ENCODE results near the gene MICA. TPM values are rescaled to one million over a fixed set of nuclear protein-coding genes. Genes with fewer than 3 reads are reported as not detected.
A peak's percentile ranks its signal among the peaks of the same experiment; 100 is the strongest.
"Not testable (repeated sequence)": the region's sequence is repeated elsewhere in the genome, so short reads cannot be mapped to it uniquely, and the experiment has no call there.

MICA gene
- total RNA-seq, 1 donor from 2014 or later = 48.8 TPM

GRCh38 chr6:31401403-31401802, 2.0 kb upstream of the MICA start:
- Histone ChIP-seq H3K36me3 (ENCODE audit: control insufficient read depth, insufficient read depth, low read length) (no peaks in the 10 kb centered on the region), H3K27me3 (ENCODE audit: control insufficient read depth, insufficient read depth, low read length) (no peaks in the 10 kb centered on the region), H3K4me3 (ENCODE audit: low read depth, low read length) (no peak overlapping the region)
- TF ChIP-seq CTCF (IDR thresholded peaks at IDR 0.05; ENCODE audit: insufficient read depth, low read length, poor library complexity, severe bottlenecking) = no peak
- peak; percentile 71 for DNase-seq (ENCODE audit: low read depth)

GRCh38 chr6:31402324-31403282, 792 bp upstream of the MICA start:
- Histone ChIP-seq H3K36me3 (ENCODE audit: control insufficient read depth, insufficient read depth, low read length) (no peaks in the 10 kb centered on the region), H3K27me3 (ENCODE audit: control insufficient read depth, insufficient read depth, low read length) (no peaks in the 10 kb centered on the region), H3K4me3 (ENCODE audit: low read depth, low read length) (peak overlapping the region; percentile 87)
- DNase-seq (ENCODE audit: low read depth) = no peak
- no peak for TF ChIP-seq CTCF (IDR thresholded peaks at IDR 0.05; ENCODE audit: insufficient read depth, low read length, poor library complexity, severe bottlenecking)

- H3K36me3 ChIP-seq (ENCODE audit: control insufficient read depth, insufficient read depth, low read length); H3K27me3 ChIP-seq (ENCODE audit: control insufficient read depth, insufficient read depth, low read length); DNase-seq (ENCODE audit: low read depth): not testable (repeated sequence)
- peak overlapping the region; percentile 87 for H3K4me3 ChIP-seq (ENCODE audit: low read depth, low read length)
Observed at GRCh38 chr6:31404061-31404364, 618 bp downstream of the MICA start.

- H3K36me3 ChIP-seq (ENCODE audit: control insufficient read depth, insufficient read depth, low read length) = no peaks in the 10 kb centered on the region
- DNase-seq (ENCODE audit: low read depth) = no peak
- no peak overlapping the region for H3K4me3 ChIP-seq (ENCODE audit: low read depth, low read length)
- no peaks in the 10 kb centered on the region for H3K27me3 ChIP-seq (ENCODE audit: control insufficient read depth, insufficient read depth, low read length)
- no peak for TF ChIP-seq CTCF (IDR thresholded peaks at IDR 0.05; ENCODE audit: insufficient read depth, low read length, poor library complexity, severe bottlenecking)
Observed at GRCh38 chr6:31405996-31406395, 2.6 kb downstream of the MICA start.

- Histone ChIP-seq H3K27me3 (ENCODE audit: control insufficient read depth, insufficient read depth, low read length) (no peaks in the 10 kb centered on the region), H3K4me3 (ENCODE audit: low read depth, low read length) (no peak overlapping the region)
- DNase-seq (ENCODE audit: low read depth) = peak; percentile 50
Observed at GRCh38 chr6:31407699-31408098, 4.3 kb downstream of the MICA start.

GRCh38 chr6:31412506-31412905, 9.1 kb downstream of the MICA start:
- peaks cover 1% of the 10 kb centered on the region for H3K36me3 ChIP-seq (ENCODE audit: control insufficient read depth, insufficient read depth, low read length)
- H3K27me3 ChIP-seq (ENCODE audit: control insufficient read depth, insufficient read depth, low read length) = no peaks in the 10 kb centered on the region
- TF ChIP-seq CTCF (IDR thresholded peaks at IDR 0.05; ENCODE audit: insufficient read depth, low read length, poor library complexity, severe bottlenecking) = no peak
- no peak overlapping the region for H3K4me3 ChIP-seq (ENCODE audit: low read depth, low read length)
- no peak for DNase-seq (ENCODE audit: low read depth)

More at GRCh38 chr6:31407699-31408098, 4.3 kb downstream of the MICA start:
- no peaks in the 10 kb centered on the region for H3K36me3 ChIP-seq (ENCODE audit: control insufficient read depth, insufficient read depth, low read length)
- no peak for TF ChIP-seq CTCF (IDR thresholded peaks at IDR 0.05; ENCODE audit: insufficient read depth, low read length, poor library complexity, severe bottlenecking)

- not testable (repeated sequence) for DNase-seq (ENCODE audit: low read depth); H3K4me3 ChIP-seq (ENCODE audit: low read depth, low read length); H3K27me3 ChIP-seq (ENCODE audit: control insufficient read depth, insufficient read depth, low read length); H3K36me3 ChIP-seq (ENCODE audit: control insufficient read depth, insufficient read depth, low read length)
Observed at GRCh38 chr6:31414148-31414770, 10.9 kb downstream of the MICA start.

Data from kidney epithelial cell (primary cell).